Muscle layer of duodenum (tissue), 2 donors: ENCODE measurements around the gene KLHL40.

ENCODE experiments used
- H3K27ac ChIP-seq: one replicate; pipeline ENCODE4 v1.7.0; 2013; ENCODE audit warnings: mild to moderate bottlenecking, low read length
- H3K27me3 ChIP-seq: one replicate; pipeline ENCODE4 v1.7.0; 2013; ENCODE audit warnings: low read depth, mild to moderate bottlenecking, control low read depth, low read length
- H3K36me3 ChIP-seq, 2 donors: one replicate each; pipeline ENCODE4 v1.7.0; 2013; ENCODE audit warnings: low read length in 2 of 2, control low read depth in 1 of 2, mild to moderate bottlenecking in 1 of 2; ENCODE audit not compliant: insufficient read depth in 2 of 2, control insufficient read depth in 1 of 2
- H3K4me1 ChIP-seq, 2 donors: one replicate each; pipeline ENCODE4 v1.7.0; 2013; ENCODE audit warnings: low read length in 2 of 2, mild to moderate bottlenecking in 2 of 2, control low read depth in 1 of 2, moderate library complexity in 1 of 2; ENCODE audit not compliant: insufficient read depth in 2 of 2, control insufficient read depth in 1 of 2
- H3K4me3 ChIP-seq, 2 donors: one replicate each; pipeline ENCODE4 v1.7.0; 2013; ENCODE audit warnings: low read length in 2 of 2, low read depth in 1 of 2, mild to moderate bottlenecking in 1 of 2
- H3K9me3 ChIP-seq, 2 donors: one replicate each; pipeline ENCODE4 v1.7.0; 2013; ENCODE audit warnings: low read length in 2 of 2, control low read depth in 1 of 2, mild to moderate bottlenecking in 1 of 2; ENCODE audit not compliant: control insufficient read depth in 1 of 2
- donor health status: healthy.

The KLHL40 gene

DNA sequence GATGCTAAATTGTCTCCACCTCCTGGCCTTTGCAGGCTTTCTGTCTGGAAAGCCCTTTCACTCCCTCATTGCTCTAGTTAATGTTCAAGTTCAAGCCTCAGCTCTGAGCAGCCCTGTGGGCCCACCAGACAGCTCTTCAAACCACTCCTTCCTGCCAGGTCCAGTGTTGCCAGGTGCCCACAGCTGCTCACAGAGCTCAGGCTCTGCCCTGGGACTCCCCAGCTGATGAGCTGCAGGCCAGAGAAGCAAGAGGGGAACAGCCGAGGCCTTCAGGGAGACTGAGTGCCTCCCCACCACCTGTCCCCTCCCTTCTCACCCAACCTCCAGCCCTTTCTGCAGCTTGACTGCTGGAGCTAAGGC lies 33.1 kb upstream of the KLHL40 start:
- Histone ChIP-seq H3K27ac (peak overlapping the region; percentile 84), H3K4me1 (peaks cover 26 to 46% of the 10 kb centered on the region in 2 donors), H3K4me3 (peak overlapping the region; percentile 70 to 77)

DNA sequence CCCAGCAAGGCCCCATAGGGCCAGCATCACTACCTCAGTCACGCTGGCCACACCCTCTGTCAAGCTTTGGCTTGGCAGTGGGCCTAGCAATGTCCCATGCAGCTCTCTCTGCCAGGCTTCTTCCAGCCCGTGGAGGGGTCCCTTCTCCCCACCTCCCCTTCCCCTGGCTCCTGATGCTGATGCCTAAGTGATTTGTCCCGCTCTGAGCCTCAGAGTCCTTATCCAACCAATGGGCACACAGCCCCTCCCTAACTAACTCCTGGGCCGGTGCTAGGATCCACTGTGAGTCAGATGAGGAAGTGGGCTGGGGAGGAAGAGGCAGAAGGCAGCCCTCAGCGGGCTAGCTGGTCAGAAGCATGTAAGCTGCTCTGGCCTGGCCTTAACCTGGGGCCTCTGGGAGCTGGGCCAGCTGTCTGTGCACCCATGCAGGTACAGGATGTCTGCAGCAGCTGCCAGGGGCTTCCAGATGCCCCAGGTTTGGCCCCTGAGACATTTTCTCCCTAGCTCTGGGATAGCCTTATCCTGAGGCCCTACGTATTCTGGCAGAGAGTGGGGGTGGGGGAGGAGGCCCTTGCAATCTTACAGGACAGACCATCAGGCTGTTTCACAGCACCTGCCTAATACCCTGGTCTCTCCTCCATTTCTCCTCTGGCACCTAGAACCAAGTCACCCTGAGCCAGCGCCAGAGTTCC lies 32.6 kb upstream of the KLHL40 start:
- Histone ChIP-seq H3K27ac (peak overlapping the region; percentile 84), H3K9me3 (no peaks in the 10 kb centered on the region), H3K4me3 (peak overlapping the region; percentile 70 to 77), H3K36me3 (peaks cover 7 to 9% of the 10 kb centered on the region in 2 donors), H3K27me3 (no peaks in the 10 kb centered on the region), H3K4me1 (peaks cover 26 to 46% of the 10 kb centered on the region in 2 donors)

More for the DNA sequence above, 33.1 kb upstream of the KLHL40 start:
- H3K9me3 ChIP-seq: no peaks in the 10 kb centered on the region
- H3K36me3 ChIP-seq: peaks cover 11 to 12% of the 10 kb centered on the region in 2 donors
- H3K27me3 ChIP-seq: no peaks in the 10 kb centered on the region

DNA sequence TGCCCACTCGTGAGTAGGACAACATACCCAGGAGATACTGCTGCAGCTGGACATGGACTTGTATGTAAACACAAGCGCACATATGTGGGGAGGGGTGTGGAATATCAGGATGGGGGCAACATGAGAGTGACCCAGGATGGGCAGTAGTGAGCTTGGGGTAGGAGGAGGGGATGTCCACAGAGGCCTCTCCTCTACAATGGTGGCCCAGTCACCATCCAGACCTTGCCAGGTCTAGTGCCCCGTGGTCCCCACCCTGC lies 32.1 kb upstream of the KLHL40 start:
- H3K27me3 ChIP-seq: no peaks in the 10 kb centered on the region
- H3K4me1 ChIP-seq: peaks cover 26 to 46% of the 10 kb centered on the region in 2 donors
- peak overlapping the region; percentile 70 to 77 for H3K4me3 ChIP-seq
- no peaks in the 10 kb centered on the region for H3K9me3 ChIP-seq
- H3K27ac ChIP-seq: peak overlapping the region; percentile 84
- H3K36me3 ChIP-seq: peaks cover 2 to 10% of the 10 kb centered on the region in 2 donors

DNA sequence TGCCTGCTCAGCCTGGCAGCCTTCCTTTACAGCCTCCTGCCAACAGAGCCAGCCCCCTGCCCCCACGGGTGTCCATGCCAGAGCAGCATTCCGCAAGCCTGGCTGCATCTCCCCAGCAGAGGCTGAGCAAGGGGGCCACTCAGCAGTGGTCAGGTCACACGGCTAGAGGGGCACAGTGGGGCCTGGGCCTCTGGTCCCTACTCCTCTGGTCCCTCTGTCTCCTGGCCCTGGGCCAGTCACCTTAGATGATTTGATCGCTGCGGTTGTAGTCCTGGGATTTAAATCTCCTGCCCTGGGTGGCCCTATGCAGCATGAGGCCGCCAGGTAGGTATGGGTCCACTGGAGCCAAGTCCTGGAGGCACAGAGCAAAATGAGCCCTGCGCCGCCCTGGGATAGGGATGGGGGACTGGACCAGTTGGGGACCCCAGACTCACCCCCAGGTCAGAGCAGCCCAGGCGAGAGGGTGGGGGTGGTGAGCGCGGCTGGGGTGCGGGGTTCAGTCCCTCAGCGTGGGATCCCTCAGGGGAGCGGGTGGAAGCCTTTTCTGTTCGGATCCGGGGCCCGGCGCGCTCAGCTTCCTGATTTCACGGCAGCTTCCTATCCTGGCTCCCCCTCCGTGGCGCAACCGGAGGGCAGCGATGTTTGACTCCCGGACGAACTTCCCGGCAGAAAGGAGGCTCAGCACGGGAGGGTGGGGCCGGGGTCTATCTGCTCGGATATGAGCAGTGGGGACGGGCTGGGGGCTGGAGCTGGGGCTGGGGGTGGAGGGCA lies 31.6 kb upstream of the KLHL40 start, which contains the start of gene ZBTB47:
TSS of gene ZBTB47 (plus strand) at position 138 of the 771 bp plus-strand sequence. CDS start 4,659 bp downstream, outside the sequence.
- peaks cover 26 to 46% of the 10 kb centered on the region in 2 donors for H3K4me1 ChIP-seq
- peak within 1 kb of the TSS; percentile 76 to 77 for H3K4me3 ChIP-seq
- H3K9me3 ChIP-seq: no peaks in the 10 kb centered on the region
- no peaks in the 10 kb centered on the region for H3K27me3 ChIP-seq
- peaks cover 0 to 15% of the 10 kb centered on the region in 2 donors for H3K36me3 ChIP-seq
- H3K27ac ChIP-seq: peak within 1 kb of the TSS; percentile 84

- peak overlapping the region; percentile 50 to 76 for H3K4me3 ChIP-seq
- peak overlapping the region; percentile 63 for H3K27ac ChIP-seq
- H3K4me1 ChIP-seq: peaks cover 26 to 50% of the 10 kb centered on the region in 2 donors
- no peaks in the 10 kb centered on the region for H3K27me3 ChIP-seq
- no peaks in the 10 kb centered on the region for H3K9me3 ChIP-seq
- H3K36me3 ChIP-seq: peaks cover 0 to 12% of the 10 kb centered on the region in 2 donors
Measured at GRCh38 chr3:42654331-42655201, 30.8 kb upstream of the KLHL40 start.

- H3K27me3 ChIP-seq: no peaks in the 10 kb centered on the region
- peaks cover 26 to 56% of the 10 kb centered on the region in 2 donors for H3K4me1 ChIP-seq
- H3K9me3 ChIP-seq: no peaks in the 10 kb centered on the region
- H3K27ac ChIP-seq: peak overlapping the region; percentile 63
- H3K4me3 ChIP-seq: peak overlapping the region; percentile 50 to 76
- H3K36me3 ChIP-seq: peaks cover 0 to 12% of the 10 kb centered on the region in 2 donors
Measured at GRCh38 chr3:42655331-42655888, 29.9 kb upstream of the KLHL40 start.

DNA sequence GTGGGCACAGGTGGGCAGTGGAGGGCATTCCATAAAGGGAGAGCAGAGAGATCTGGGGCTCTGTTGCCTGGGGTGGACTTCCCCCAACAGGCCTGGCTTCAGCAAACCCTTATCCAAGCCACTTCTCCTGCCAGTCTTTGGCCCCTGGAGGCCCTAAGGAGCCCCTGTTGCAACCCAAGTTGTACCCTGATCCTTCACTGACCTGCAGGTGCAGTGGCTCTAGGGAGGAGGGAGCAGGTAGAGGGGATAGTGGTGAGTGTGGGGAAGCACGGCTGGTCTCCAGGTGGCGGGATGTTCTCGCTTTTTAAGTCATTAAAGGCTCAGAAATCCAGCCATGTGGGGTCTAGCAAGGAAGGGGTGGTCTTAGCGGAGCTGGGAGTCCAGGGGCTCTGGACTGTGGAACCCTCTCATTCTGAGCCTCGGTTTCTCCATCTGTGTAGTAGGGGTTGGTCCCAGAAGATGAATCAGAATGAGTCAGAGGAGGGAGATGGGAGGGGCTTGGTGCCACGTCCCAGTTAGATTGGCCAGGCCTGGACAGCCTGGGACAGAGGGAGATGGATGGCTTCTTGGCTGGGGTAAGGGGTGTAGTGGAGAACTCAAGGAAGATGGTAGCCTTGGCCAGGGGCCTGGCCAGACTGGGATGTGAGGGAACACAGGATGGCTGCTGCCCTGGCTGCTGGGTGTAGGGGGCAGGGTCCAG lies 29.2 kb upstream of the KLHL40 start:
- no peak overlapping the region for H3K4me3 ChIP-seq

GRCh38 chr3:42656680-42657610 lies 28.4 kb upstream of the KLHL40 start:
- Histone ChIP-seq H3K27me3 (no peaks in the 10 kb centered on the region), H3K36me3 (peaks cover 0 to 12% of the 10 kb centered on the region in 2 donors), H3K4me3 (no peak overlapping the region), H3K27ac (no peak overlapping the region), H3K4me1 (peaks cover 20 to 47% of the 10 kb centered on the region in 2 donors), H3K9me3 (no peaks in the 10 kb centered on the region)

More for the DNA sequence above, 29.2 kb upstream of the KLHL40 start:
- H3K36me3 ChIP-seq: peaks cover 0 to 12% of the 10 kb centered on the region in 2 donors
- peak overlapping the region; percentile 63 for H3K27ac ChIP-seq
- H3K4me1 ChIP-seq: peaks cover 26 to 55% of the 10 kb centered on the region in 2 donors
- no peaks in the 10 kb centered on the region for H3K27me3 ChIP-seq
- H3K9me3 ChIP-seq: no peaks in the 10 kb centered on the region

GRCh38 chr3:42657675-42658074 lies 27.7 kb upstream of the KLHL40 start:
- H3K27ac ChIP-seq: no peak overlapping the region
- H3K4me3 ChIP-seq: no peak overlapping the region
- H3K36me3 ChIP-seq: peaks cover 0 to 12% of the 10 kb centered on the region in 2 donors
- no peaks in the 10 kb centered on the region for H3K27me3 ChIP-seq
- no peaks in the 10 kb centered on the region for H3K9me3 ChIP-seq
- peaks cover 13 to 39% of the 10 kb centered on the region in 2 donors for H3K4me1 ChIP-seq
